IPS-NIHi7 (cell line): ENCODE measurements around the gene GLB1L3.
"Not testable (repeated sequence)": the region's sequence is repeated elsewhere in the genome, so short reads cannot be mapped to it uniquely, and the experiment has no call there.

ENCODE experiments used
- DNase-seq: peaks from one replicate; pipeline ENCODE4 v3.0.0; 2012; ENCODE audit warnings: mixed read lengths; ENCODE audit errors: extremely low spot score

The GLB1L3 gene

GRCh38 chr11:134344497-134345236, 68.5 kb downstream of the GLB1L3 start:
- not testable (repeated sequence) for DNase-seq

GRCh38 chr11:134345237-134345550, 69.0 kb downstream of the GLB1L3 start:
- no peak for DNase-seq

GRCh38 chr11:134346101-134346975, 70.2 kb downstream of the GLB1L3 start:
- no peak for DNase-seq

- no peak for DNase-seq
Observed at GRCh38 chr11:134346976-134347350, 70.8 kb downstream of the GLB1L3 start.

- DNase-seq: no peak
Observed at GRCh38 chr11:134347441-134347840, 71.3 kb downstream of the GLB1L3 start.

GRCh38 chr11:134349109-134349801, 73.1 kb downstream of the GLB1L3 start:
- DNase-seq: no peak

- DNase-seq: no peak
Observed at GRCh38 chr11:134349802-134350355, 73.7 kb downstream of the GLB1L3 start.

GRCh38 chr11:134350381-134350780, 74.2 kb downstream of the GLB1L3 start:
- no peak for DNase-seq

- no peak for DNase-seq
Observed at GRCh38 chr11:134352111-134352510, 75.9 kb downstream of the GLB1L3 start.

GRCh38 chr11:134355136-134355535, 79.0 kb downstream of the GLB1L3 start:
- no peak for DNase-seq

GRCh38 chr11:134355656-134356055, 79.5 kb downstream of the GLB1L3 start:
- DNase-seq: no peak

GRCh38 chr11:134356656-134357544, 80.7 kb downstream of the GLB1L3 start:
- no peak for DNase-seq

- no peak for DNase-seq
Observed at GRCh38 chr11:134357545-134357839, 81.3 kb downstream of the GLB1L3 start.

GRCh38 chr11:134358165-134358855, 82.1 kb downstream of the GLB1L3 start:
- DNase-seq: no peak

GRCh38 chr11:134358856-134359490, 82.8 kb downstream of the GLB1L3 start:
- DNase-seq: no peak

GRCh38 chr11:134359646-134360045, 83.5 kb downstream of the GLB1L3 start:
- no peak for DNase-seq

- DNase-seq: peak; percentile 96
Observed at GRCh38 chr11:134360050-134360835, 84.1 kb downstream of the GLB1L3 start.

GRCh38 chr11:134361661-134362060, 85.5 kb downstream of the GLB1L3 start:
- DNase-seq: no peak

GRCh38 chr11:134362192-134362901, 86.2 kb downstream of the GLB1L3 start:
- DNase-seq: no peak
